ENCODE results near the gene OR2T11.

- TF ChIP-seq CTCF (IDR thresholded peaks at IDR 0.05): no peak
- TF ChIP-seq EZH2 (IDR thresholded peaks at IDR 0.05; ENCODE audit: borderline replicate concordance, insufficient read depth, low read depth, low read length, poor library complexity, severe bottlenecking): no peak
These were observed 45.6 kb downstream of the OR2T11 start for GRCh38 chr1:248589334-248589733.
